ENCODE data around the gene ATPAF1.

ATPAF1 gene

GRCh38 chr1:46639547-46639946 is 28.6 kb downstream of the ATPAF1 start:
- H3K4me2 ChIP-seq (ENCODE audit: low read depth, low read length, poor library complexity, severe bottlenecking), result no peak overlapping the region
- H2AFZ ChIP-seq (ENCODE audit: low read length), result no peak overlapping the region
- TF ChIP-seq CTCF (conservative IDR thresholded peaks at IDR 0.05; ENCODE audit: low read length) (no peak), EZH2phosphoT487 (IDR thresholded peaks at IDR 0.05; ENCODE audit: borderline replicate concordance) (no peak)
- no peaks in the 10 kb centered on the region for H3K79me2 ChIP-seq (ENCODE audit: insufficient read depth, low read length)
- H3K9me2 ChIP-seq (replicated peaks; ENCODE audit: low read depth, low read length), result no peaks in the 10 kb centered on the region
- H3K9me3 ChIP-seq (ENCODE audit: insufficient read depth, low read depth, low read length), result no peaks in the 10 kb centered on the region
- H3K4me1 ChIP-seq (ENCODE audit: insufficient read depth, low read length, poor library complexity, severe bottlenecking), result peaks cover 24% of the 10 kb centered on the region
- H3F3A ChIP-seq (ENCODE audit: low read depth), result 0 out of 2 replicates have a peak, but pooled peaks cover 3% of the 10 kb centered on the region
- H4K20me1 ChIP-seq (ENCODE audit: insufficient read depth, low read length, poor library complexity, severe bottlenecking), result no peaks in the 10 kb centered on the region
- H3K9ac ChIP-seq (ENCODE audit: low read depth, low read length, poor library complexity, severe bottlenecking), result no peak overlapping the region
- no peaks in the 10 kb centered on the region for H3K36me3 ChIP-seq (ENCODE audit: insufficient read depth, low read length)
- H3K27me3 ChIP-seq (ENCODE audit: insufficient read depth, low read length, poor library complexity, severe bottlenecking), result no peaks in the 10 kb centered on the region
- no peak overlapping the region for H3K4me3 ChIP-seq (ENCODE audit: low read length, poor library complexity, severe bottlenecking)

- Histone ChIP-seq H3K36me3 (ENCODE audit: insufficient read depth, low read length) (no peaks in the 10 kb centered on the region), H3K4me3 (ENCODE audit: low read length, poor library complexity, severe bottlenecking) (no peak overlapping the region), H3K79me2 (ENCODE audit: insufficient read depth, low read length) (no peaks in the 10 kb centered on the region), H3K9me2 (replicated peaks; ENCODE audit: low read depth, low read length) (no peaks in the 10 kb centered on the region), H4K20me1 (ENCODE audit: insufficient read depth, low read length, poor library complexity, severe bottlenecking) (no peaks in the 10 kb centered on the region), H2AFZ (ENCODE audit: low read length) (no peak overlapping the region), H3K4me1 (ENCODE audit: insufficient read depth, low read length, poor library complexity, severe bottlenecking) (peaks cover 24% of the 10 kb centered on the region), H3K4me2 (ENCODE audit: low read depth, low read length, poor library complexity, severe bottlenecking) (no peak overlapping the region), H3K27me3 (ENCODE audit: insufficient read depth, low read length, poor library complexity, severe bottlenecking) (no peaks in the 10 kb centered on the region), H3F3A (ENCODE audit: low read depth) (0 out of 2 replicates have a peak, but pooled peaks cover 3% of the 10 kb centered on the region), H3K9me3 (ENCODE audit: insufficient read depth, low read depth, low read length) (no peaks in the 10 kb centered on the region), H3K9ac (ENCODE audit: low read depth, low read length, poor library complexity, severe bottlenecking) (no peak overlapping the region)
- TF ChIP-seq CTCF (conservative IDR thresholded peaks at IDR 0.05; ENCODE audit: low read length) (no peak), EZH2phosphoT487 (IDR thresholded peaks at IDR 0.05; ENCODE audit: borderline replicate concordance) (no peak)
Observed at GRCh38 chr1:46638921-46639320, 29.2 kb downstream of the ATPAF1 start.

- H3K27me3 ChIP-seq (ENCODE audit: insufficient read depth, low read length, poor library complexity, severe bottlenecking), result no peaks in the 10 kb centered on the region
- no peaks in the 10 kb centered on the region for H4K20me1 ChIP-seq (ENCODE audit: insufficient read depth, low read length, poor library complexity, severe bottlenecking)
- H3K4me2 ChIP-seq (ENCODE audit: low read depth, low read length, poor library complexity, severe bottlenecking), result no peak overlapping the region
- H3K4me3 ChIP-seq (ENCODE audit: low read length, poor library complexity, severe bottlenecking), result no peak overlapping the region
- TF ChIP-seq CTCF (conservative IDR thresholded peaks at IDR 0.05; ENCODE audit: low read length), result no peak
- no peak for TF ChIP-seq EZH2phosphoT487 (IDR thresholded peaks at IDR 0.05; ENCODE audit: borderline replicate concordance)
- H3K9ac ChIP-seq (ENCODE audit: low read depth, low read length, poor library complexity, severe bottlenecking), result no peak overlapping the region
- peaks cover 24% of the 10 kb centered on the region for H3K4me1 ChIP-seq (ENCODE audit: insufficient read depth, low read length, poor library complexity, severe bottlenecking)
- 0 out of 2 replicates have a peak, but pooled peaks cover 3% of the 10 kb centered on the region for H3F3A ChIP-seq (ENCODE audit: low read depth)
- H3K9me2 ChIP-seq (replicated peaks; ENCODE audit: low read depth, low read length), result no peaks in the 10 kb centered on the region
- no peaks in the 10 kb centered on the region; the same call in 1 of the 2 replicates for H3K36me3 ChIP-seq (ENCODE audit: insufficient read depth, low read length)
- no peak overlapping the region for H2AFZ ChIP-seq (ENCODE audit: low read length)
- H3K9me3 ChIP-seq (ENCODE audit: insufficient read depth, low read depth, low read length), result no peaks in the 10 kb centered on the region
- H3K79me2 ChIP-seq (ENCODE audit: insufficient read depth, low read length), result no peaks in the 10 kb centered on the region
Observed at GRCh38 chr1:46637444-46638083, 30.6 kb downstream of the ATPAF1 start.
